Naive B cell (primary cell): Measurements from ENCODE around the gene SULT2B1. TPM values are rescaled to one million over a fixed set of nuclear protein-coding genes. Genes with fewer than 3 reads are reported as not detected.
"Not testable (repeated sequence)": the region's sequence is repeated elsewhere in the genome, so short reads cannot be mapped to it uniquely, and the experiment has no call there.

ENCODE experiments used
- ATAC-seq, 2 donors: fragments of 150-1000 bp; cut with Tn5 transposase; 2 replicates each; pipeline ENCODE4 v1.10.0; 2021; ENCODE audit warnings: low read depth in 2 of 2, mild to moderate bottlenecking in 2 of 2, moderate library complexity in 2 of 2
- DNase-seq: peaks from one replicate; pipeline ENCODE4 v3.0.0; 2022
- H3K27ac Mint-ChIP-seq, 6 donors: one replicate each; pipeline ENCODE4 v1.8.0; 2020 to 2022; ENCODE audit warnings: mild to moderate bottlenecking in 6 of 6, mixed read lengths in 6 of 6, moderate library complexity in 5 of 6, inconsistent platforms in 2 of 6
- H3K27me3 Mint-ChIP-seq, 3 donors: one replicate each; pipeline ENCODE4 v1.8.0; 2021 to 2022; ENCODE audit warnings: mixed read lengths in 3 of 3, mild to moderate bottlenecking in 1 of 3
- H3K36me3 Mint-ChIP-seq, 2 donors: one replicate each; pipeline ENCODE4 v1.8.0; 2020 to 2022; ENCODE audit warnings: mixed read lengths in 2 of 2, inconsistent platforms in 1 of 2, mild to moderate bottlenecking in 1 of 2
- H3K4me1 Mint-ChIP-seq, 3 donors: one replicate each; pipeline ENCODE4 v1.8.0; 2020 to 2022; ENCODE audit warnings: mixed read lengths in 3 of 3, inconsistent platforms in 1 of 3, mild to moderate bottlenecking in 1 of 3, moderate library complexity in 1 of 3
- H3K4me3 Mint-ChIP-seq, 8 donors: one replicate each; pipeline ENCODE4 v1.8.0; 2020 to 2022; ENCODE audit warnings: mild to moderate bottlenecking in 8 of 8, mixed read lengths in 8 of 8, moderate library complexity in 8 of 8, inconsistent platforms in 2 of 8
- H3K9me3 Mint-ChIP-seq, 7 donors: one replicate each; pipeline ENCODE4 v1.8.0; 2020 to 2022; ENCODE audit warnings: mixed read lengths in 7 of 7, mild to moderate bottlenecking in 5 of 7, inconsistent platforms in 2 of 7, moderate library complexity in 1 of 7
- polyA plus RNA-seq, 6 donors: library from polyadenylated mRNA; unstranded; fragments of 300-500 nt; fragmentation: Illumina TruSeq; gene quantifications; one replicate each; pipeline ENCODE4 v1.2.3, GENCODE V29; 2021; ENCODE audit warnings: low read depth in 6 of 6

Gene SULT2B1
- polyA plus RNA-seq, 6 donors from 2014 or later, result not detected

DNA sequence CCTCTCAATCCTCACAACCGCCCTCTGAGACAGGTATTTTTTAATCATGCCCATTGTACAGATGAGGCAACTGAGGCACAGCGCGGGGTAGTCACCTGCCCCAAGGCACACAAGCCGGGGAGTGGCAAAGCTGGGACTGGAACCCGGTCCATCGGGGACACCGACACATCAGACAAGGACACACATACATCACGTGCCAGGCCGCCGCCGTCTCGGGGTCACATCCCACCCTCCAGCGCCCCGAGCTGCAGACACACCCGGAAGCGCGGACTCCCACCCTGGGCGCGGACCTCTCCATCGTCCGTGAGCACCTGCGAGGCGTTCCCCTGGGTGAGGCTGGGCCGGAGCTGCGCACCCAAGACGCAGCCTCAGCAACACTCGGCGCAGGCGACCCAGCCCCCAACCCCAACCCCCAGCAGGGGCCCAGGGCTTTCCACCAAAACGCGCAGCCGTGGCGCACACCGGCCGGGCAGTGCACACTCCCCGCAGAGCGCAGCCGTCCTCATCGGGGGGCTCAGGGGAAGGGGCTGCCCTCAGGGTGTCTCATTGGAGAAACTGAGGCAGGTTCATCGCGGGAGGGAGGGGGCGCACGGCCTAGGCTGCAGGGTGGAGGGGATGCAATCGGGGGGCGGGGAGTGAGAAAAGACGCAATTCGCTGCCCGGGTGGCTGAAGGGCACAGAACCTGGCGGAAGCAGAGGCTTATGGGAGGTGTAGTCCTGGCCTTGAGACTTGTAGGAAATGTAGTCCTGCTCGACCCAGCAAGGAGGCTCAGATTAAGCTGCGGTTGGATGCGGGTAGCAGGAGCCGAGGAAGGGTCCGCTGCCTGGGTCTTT, 38.5 kb upstream of the SULT2B1 start:
- H3K36me3 Mint-ChIP-seq, result no peaks in the 10 kb centered on the region
- H3K4me3 Mint-ChIP-seq, result no peak overlapping the region
- H3K27ac Mint-ChIP-seq, result peak overlapping the region in 3 of 6 donors; percentile 3 to 86 (median 60)
- DNase-seq (peak; percentile 60), ATAC-seq (peak; percentile 84 to 91)
- H3K4me1 Mint-ChIP-seq, result peaks cover 11 to 18% (median 17%) of the 10 kb centered on the region in 3 donors
- peaks cover 3 to 28% (median 12%) of the 10 kb centered on the region in 3 donors for H3K27me3 Mint-ChIP-seq
- no peaks in the 10 kb centered on the region for H3K9me3 Mint-ChIP-seq

GRCh38 chr19:48514123-48514458, 37.9 kb upstream of the SULT2B1 start:
- Mint-ChIP-seq H3K9me3 (no peaks in the 10 kb centered on the region), H3K4me1 (peaks cover 11 to 18% (median 17%) of the 10 kb centered on the region in 3 donors), H3K36me3 (no peaks in the 10 kb centered on the region), H3K4me3 (peak overlapping the region in 2 of 8 donors; percentile 32 to 51), H3K27ac (peak overlapping the region in 1 of 6 donors; percentile 3), H3K27me3 (peaks cover 3 to 23% (median 12%) of the 10 kb centered on the region in 3 donors)
- no peak for DNase-seq
- no peak for ATAC-seq

GRCh38 chr19:48516536-48516935, 35.4 kb upstream of the SULT2B1 start:
- peak overlapping the region in 3 of 8 donors; percentile 33 to 84 (median 43) for H3K4me3 Mint-ChIP-seq
- ATAC-seq (no peak), DNase-seq (no peak)
- H3K36me3 Mint-ChIP-seq, result no peaks in the 10 kb centered on the region
- H3K4me1 Mint-ChIP-seq, result peaks cover 0 to 7% (median 7%) of the 10 kb centered on the region in 3 donors
- no peak overlapping the region for H3K27ac Mint-ChIP-seq
- peaks cover 0 to 13% (median 3%) of the 10 kb centered on the region in 3 donors for H3K27me3 Mint-ChIP-seq
- H3K9me3 Mint-ChIP-seq, result no peaks in the 10 kb centered on the region

- no peaks in the 10 kb centered on the region for H3K36me3 Mint-ChIP-seq
- ATAC-seq (no peak), DNase-seq (no peak)
- H3K4me1 Mint-ChIP-seq, result peaks cover 0 to 7% (median 7%) of the 10 kb centered on the region in 3 donors
- no peak overlapping the region for H3K4me3 Mint-ChIP-seq
- H3K27ac Mint-ChIP-seq, result no peak overlapping the region
- H3K27me3 Mint-ChIP-seq, result peaks cover 8 to 20% (median 10%) of the 10 kb centered on the region in 3 donors
- no peaks in the 10 kb centered on the region for H3K9me3 Mint-ChIP-seq
These were observed 33.8 kb upstream of the SULT2B1 start for GRCh38 chr19:48518207-48518606.

DNA sequence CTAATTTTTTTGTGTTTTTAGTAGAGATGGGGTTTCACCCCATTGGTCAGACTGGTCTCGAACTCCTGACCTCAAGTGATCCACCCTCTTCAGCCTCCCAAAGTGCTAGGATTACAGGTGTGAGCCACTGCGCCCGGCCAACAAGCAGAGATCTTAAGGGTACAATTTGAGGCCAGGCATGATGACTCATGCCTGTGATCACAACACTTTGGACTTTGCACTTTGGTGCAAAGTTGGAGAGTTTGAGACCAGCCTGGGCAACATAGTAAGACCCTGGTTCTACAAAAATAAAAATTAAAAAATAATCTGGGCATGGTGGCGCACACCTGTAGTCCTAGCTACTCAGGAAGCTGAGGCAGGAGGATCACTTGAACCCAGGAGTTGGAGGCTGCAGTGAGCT, 32.5 kb upstream of the SULT2B1 start:
- not testable (repeated sequence) for H3K27ac Mint-ChIP-seq, H3K4me1 Mint-ChIP-seq, ATAC-seq, DNase-seq, H3K36me3 Mint-ChIP-seq, H3K9me3 Mint-ChIP-seq
- Mint-ChIP-seq H3K27me3 (peaks cover 7 to 21% (median 17%) of the 10 kb centered on the region in 3 donors), H3K4me3 (peak overlapping the region in 1 of 8 donors; percentile 20)

DNA sequence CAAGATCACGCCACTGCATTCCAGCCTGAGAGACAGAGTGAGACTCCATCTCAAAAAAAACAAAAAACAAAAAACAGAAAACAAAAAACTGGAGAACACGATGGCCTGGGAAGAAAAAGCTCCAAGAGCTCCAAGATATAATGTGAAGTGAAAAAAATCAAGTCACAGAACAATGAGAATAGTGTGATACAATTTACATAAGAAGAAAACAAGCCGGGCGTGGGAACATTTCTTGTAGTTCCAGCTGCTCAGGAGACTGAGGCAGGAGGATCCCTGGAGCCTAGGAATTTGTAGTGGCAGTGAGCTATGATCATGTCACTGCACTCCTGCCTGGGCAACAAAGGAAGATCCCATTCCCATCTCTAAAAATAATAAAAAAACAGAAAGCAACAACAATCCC, 31.8 kb upstream of the SULT2B1 start:
- DNase-seq (no peak), ATAC-seq (no peak)
- Mint-ChIP-seq H3K4me1 (peaks cover 0 to 3% (median 0%) of the 10 kb centered on the region in 3 donors), H3K27ac (no peak overlapping the region), H3K9me3 (peaks cover 4 to 13% (median 9%) of the 10 kb centered on the region in 7 donors), H3K36me3 (peaks cover 0 to 7% of the 10 kb centered on the region in 2 donors), H3K27me3 (peaks cover 7 to 29% (median 22%) of the 10 kb centered on the region in 3 donors), H3K4me3 (no peak overlapping the region)

- Mint-ChIP-seq H3K36me3 (peaks cover 7 to 27% of the 10 kb centered on the region in 2 donors), H3K9me3 (peaks cover 5 to 43% (median 29%) of the 10 kb centered on the region in 7 donors), H3K27ac (no peak overlapping the region), H3K27me3 (peaks cover 12 to 29% (median 22%) of the 10 kb centered on the region in 3 donors), H3K4me3 (no peak overlapping the region), H3K4me1 (no peaks in the 10 kb centered on the region)
- DNase-seq (no peak), ATAC-seq (no peak)
These were observed 27.8 kb upstream of the SULT2B1 start for GRCh38 chr19:48524221-48524620.

DNA sequence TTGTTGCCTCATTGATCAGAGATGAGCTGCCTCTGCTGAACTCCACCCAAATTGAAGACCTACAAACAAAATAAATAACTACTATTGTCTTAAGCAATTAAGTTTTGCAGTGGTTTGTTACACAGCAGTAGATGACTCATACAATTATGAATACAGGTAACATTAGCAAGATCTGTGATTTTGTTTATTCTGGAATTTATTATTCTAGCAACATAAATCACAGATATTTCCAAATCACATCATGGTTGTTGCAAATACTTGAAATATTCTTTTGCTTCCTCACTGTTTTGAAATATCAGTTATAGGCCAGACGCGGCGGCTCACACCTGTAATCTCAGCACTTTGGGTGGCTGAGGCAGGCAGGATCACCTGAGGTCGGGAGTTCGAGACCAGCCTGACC, 27.2 kb upstream of the SULT2B1 start:
- ATAC-seq, result no peak
- H3K4me1 Mint-ChIP-seq, result no peaks in the 10 kb centered on the region
- DNase-seq, result no peak
- no peak overlapping the region for H3K4me3 Mint-ChIP-seq
- peaks cover 7 to 31% of the 10 kb centered on the region in 2 donors for H3K36me3 Mint-ChIP-seq
- no peak overlapping the region for H3K27ac Mint-ChIP-seq
- peaks cover 12 to 29% (median 22%) of the 10 kb centered on the region in 3 donors for H3K27me3 Mint-ChIP-seq
- peaks cover 5 to 46% (median 30%) of the 10 kb centered on the region in 7 donors for H3K9me3 Mint-ChIP-seq

DNA sequence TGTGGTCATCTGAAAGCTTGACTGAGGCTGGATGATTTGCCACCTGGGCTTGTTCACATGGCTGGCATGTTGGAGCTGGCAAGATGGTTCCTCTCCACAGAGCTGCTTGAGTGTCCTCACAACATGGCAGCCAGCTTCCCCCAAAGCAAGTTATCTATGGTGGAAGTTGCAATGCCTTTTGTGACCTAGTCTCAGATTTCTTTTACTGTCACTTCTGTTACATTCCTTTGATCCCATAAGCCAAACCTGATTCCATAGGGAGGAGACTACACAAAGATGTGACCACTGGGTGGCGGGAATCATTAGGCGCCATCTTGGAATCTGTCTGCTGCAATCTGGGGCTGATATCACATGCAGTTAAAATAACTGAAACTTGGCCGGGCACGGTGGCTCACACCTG, 22.8 kb upstream of the SULT2B1 start:
- Mint-ChIP-seq H3K4me1 (no peaks in the 10 kb centered on the region), H3K36me3 (peaks cover 7 to 32% of the 10 kb centered on the region in 2 donors), H3K9me3 (peaks cover 2 to 43% (median 27%) of the 10 kb centered on the region in 7 donors), H3K27me3 (peaks cover 14 to 29% (median 27%) of the 10 kb centered on the region in 3 donors), H3K27ac (no peak overlapping the region), H3K4me3 (no peak overlapping the region)
- DNase-seq, result no peak
- ATAC-seq, result no peak

GRCh38 chr19:48530066-48530720, 21.8 kb upstream of the SULT2B1 start:
- Mint-ChIP-seq H3K9me3 (peaks cover 0 to 34% (median 20%) of the 10 kb centered on the region in 7 donors), H3K27me3 (peaks cover 14 to 21% (median 17%) of the 10 kb centered on the region in 3 donors), H3K27ac (no peak overlapping the region), H3K4me1 (no peaks in the 10 kb centered on the region), H3K4me3 (no peak overlapping the region), H3K36me3 (peaks cover 7 to 30% of the 10 kb centered on the region in 2 donors)
- ATAC-seq (no peak), DNase-seq (no peak)

DNA sequence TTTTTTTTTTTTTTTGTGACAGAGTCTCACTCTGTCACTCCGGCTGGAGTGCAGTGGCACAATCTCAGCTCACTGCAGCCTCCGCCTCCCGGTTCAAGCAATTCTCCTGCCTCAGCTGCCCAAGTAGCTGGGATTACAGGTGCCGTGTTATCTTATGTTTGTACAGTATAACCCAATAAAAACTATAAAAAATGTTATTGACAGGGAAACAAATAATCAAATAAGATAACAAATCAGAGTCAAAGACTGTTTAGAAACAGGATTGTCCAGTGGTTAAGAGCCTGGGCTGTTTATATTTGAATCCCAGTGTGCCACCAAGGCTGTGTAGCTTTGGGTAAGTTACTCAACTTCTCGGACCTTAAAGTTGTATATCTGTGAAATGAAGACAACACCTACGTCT, 21.2 kb upstream of the SULT2B1 start:
- ATAC-seq (no peak), DNase-seq (no peak)
- Mint-ChIP-seq H3K9me3 (peaks cover 0 to 34% (median 20%) of the 10 kb centered on the region in 7 donors), H3K27me3 (peaks cover 14 to 21% (median 17%) of the 10 kb centered on the region in 3 donors), H3K4me1 (no peaks in the 10 kb centered on the region), H3K27ac (no peak overlapping the region), H3K36me3 (peaks cover 7 to 30% of the 10 kb centered on the region in 2 donors), H3K4me3 (no peak overlapping the region)

DNA sequence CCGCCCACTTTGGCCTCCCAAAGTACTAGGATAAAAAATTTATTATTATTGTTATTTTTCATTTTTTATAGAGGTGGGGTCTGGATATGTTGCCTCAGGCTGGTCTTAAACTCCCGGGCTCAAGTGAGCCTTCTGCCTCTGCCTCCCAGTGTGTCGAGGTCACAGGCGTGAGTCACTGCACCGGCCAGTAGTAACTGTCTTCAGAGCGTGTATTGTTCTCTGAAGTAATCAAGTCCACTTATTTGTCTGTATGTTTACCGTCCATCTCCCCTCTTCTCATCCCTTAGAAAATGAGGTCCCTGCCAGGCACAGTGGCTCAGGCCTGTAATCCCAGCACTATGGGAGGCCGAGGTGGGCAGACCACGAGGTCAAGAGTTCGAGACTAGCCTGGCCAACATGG, 18.2 kb upstream of the SULT2B1 start:
- no peak for DNase-seq

DNA sequence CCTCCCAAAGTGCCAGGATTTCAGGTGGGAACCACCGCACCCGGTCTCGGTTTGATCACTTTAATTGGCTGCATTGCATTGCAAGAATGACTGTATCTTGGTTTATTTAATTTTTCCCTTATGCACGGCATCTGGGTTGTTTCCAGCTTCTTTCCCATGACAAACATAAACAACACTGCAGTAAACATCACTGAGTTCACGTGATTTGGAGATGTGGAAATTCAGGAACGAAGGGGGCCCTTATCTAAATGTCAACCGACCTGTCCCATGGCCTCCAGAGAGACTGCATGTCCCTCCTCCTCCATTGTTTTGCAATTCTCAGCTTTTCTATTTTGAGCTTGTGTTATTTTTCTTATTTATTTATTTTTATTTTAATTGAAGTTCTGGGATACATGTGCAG, 14.4 kb upstream of the SULT2B1 start:
- Mint-ChIP-seq H3K36me3 (no peaks in the 10 kb centered on the region), H3K27me3 (peaks cover 0 to 3% (median under 1%) of the 10 kb centered on the region in 3 donors), H3K27ac (no peak overlapping the region), H3K4me1 (no peaks in the 10 kb centered on the region), H3K9me3 (no peaks in the 10 kb centered on the region), H3K4me3 (no peak overlapping the region)
- DNase-seq, result no peak
- ATAC-seq, result no peak

More for the DNA sequence above, 18.2 kb upstream of the SULT2B1 start:
- Mint-ChIP-seq H3K4me3 (no peak overlapping the region), H3K27ac (no peak overlapping the region), H3K27me3 (peaks cover 9 to 21% (median 17%) of the 10 kb centered on the region in 3 donors), H3K9me3 (peaks cover 0 to 10% (median 7%) of the 10 kb centered on the region in 7 donors), H3K36me3 (peaks cover 0 to 10% of the 10 kb centered on the region in 2 donors), H3K4me1 (no peaks in the 10 kb centered on the region)
- no peak for ATAC-seq
